Fibroblast of skin of back (primary cell): ENCODE results near the gene MCL1.
"Not testable (repeated sequence)": the region's sequence is repeated elsewhere in the genome, so short reads cannot be mapped to it uniquely, and the experiment has no call there.

ENCODE experiments used
- DNase-seq: peaks from one replicate; pipeline ENCODE4 v3.0.0-alpha.2; 2013

MCL1 gene

DNA sequence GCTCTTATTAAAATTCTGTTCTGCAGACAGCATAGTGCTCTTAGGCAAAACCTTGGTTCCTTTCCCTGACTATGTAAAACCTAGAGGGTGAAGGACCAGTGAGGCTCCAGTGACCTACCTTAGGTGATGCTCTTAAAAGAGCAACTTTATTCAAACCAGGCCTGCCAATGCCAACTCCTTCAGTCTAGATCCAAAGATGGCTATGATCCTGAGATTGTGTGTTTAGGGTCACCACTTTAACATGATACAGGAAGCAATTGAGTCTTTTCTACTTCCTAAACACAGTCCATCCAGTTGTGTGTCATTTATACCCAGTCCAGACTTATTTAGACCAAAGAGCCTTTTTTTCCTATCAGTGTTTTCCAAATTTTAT is 10.8 kb downstream of the MCL1 start:
- no peak for DNase-seq

DNA sequence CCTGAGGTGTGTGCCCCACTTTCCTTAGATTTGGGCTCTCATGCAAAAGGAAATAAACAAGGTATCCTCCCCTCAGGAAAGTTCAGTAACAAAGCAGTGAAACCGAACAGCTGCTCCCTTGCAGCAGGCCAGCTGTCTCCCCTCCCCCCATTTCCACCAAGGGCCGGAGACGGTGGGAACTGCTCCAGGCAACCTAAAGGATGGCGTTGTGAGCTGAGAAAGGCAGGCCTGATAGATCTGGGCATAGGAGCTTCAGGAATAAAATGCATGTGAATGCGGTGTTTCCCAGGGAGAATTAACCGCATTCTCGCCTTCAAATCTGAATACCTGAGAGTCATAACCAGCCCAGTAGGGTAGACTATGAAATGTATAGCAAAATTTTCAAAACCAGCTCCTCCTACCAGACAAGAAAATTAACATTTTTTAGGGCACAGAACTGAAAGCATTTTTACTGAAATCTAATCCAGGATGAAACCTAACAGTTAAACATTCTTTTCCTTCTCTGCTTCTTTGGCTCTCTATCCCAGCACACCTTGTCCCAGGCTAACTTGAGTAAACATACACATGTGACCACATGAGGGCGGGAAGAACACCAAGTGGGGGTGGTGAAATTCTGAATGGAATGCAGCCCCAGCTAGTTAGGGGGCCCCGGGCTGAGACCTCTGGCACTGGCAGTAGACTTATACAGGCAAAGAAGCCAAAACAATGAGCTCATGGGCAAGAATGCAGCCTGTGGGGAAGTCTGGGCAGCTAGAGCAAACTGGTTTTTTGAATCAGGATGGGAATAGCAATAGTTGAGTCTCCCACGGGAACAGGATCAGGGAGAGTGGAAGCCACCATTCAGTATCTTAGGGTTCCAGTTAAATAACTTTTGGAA is 11.5 kb downstream of the MCL1 start:
- DNase-seq: peak; percentile 98

DNA sequence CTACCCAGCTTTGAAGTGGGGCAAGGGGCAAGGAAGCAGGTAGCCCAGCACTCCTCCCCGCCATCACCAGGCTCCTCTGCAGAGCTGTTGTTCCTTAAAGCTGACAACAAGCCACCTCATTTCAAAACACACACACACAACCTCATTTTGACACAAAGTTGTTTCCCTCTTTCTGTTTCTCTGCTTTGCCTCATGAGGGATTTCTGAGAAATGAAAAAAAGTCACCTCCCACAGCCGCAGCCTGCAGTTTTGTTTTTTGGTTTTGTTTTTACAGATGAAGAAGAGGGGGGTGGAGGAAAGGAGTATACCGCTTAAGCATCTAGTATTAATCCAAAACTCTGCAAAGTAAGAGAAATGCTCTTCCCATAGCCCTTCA is 12.1 kb downstream of the MCL1 start:
- DNase-seq: no peak

DNA sequence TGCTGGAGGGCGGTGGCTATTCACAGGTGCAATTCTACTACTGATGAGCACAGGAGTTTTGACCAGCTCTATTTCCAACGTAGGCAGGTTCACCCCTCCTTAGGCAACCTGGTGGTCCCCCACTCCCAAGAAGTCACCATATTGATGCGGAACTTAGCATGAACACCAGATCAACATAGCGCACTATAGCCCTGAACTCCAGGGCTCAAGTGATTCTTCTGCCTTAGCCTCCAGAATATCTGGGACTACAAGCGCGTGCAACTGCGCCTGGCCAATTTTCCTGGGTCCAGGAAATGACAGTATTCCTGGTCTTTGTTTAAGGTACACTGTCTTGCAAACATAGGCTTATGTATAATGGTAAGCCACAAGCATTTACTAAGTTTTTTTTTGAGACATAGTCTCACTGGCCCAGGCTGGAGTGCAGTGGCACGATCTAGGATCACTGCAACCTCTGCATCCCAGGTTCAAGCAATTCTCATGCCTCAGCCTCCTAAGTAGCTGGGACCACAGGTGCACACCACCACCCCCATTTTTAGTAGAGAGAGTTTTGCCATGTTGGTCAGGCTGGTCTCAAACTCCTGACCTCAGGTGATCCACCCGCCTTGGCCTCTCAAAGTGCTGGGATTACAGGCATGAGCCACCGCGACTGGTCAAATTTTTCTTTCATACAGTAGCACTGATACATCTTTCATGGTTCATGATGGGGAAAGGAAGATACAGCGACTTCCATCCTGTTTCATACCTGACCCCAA is 12.6 kb downstream of the MCL1 start:
- DNase-seq: no peak

DNA sequence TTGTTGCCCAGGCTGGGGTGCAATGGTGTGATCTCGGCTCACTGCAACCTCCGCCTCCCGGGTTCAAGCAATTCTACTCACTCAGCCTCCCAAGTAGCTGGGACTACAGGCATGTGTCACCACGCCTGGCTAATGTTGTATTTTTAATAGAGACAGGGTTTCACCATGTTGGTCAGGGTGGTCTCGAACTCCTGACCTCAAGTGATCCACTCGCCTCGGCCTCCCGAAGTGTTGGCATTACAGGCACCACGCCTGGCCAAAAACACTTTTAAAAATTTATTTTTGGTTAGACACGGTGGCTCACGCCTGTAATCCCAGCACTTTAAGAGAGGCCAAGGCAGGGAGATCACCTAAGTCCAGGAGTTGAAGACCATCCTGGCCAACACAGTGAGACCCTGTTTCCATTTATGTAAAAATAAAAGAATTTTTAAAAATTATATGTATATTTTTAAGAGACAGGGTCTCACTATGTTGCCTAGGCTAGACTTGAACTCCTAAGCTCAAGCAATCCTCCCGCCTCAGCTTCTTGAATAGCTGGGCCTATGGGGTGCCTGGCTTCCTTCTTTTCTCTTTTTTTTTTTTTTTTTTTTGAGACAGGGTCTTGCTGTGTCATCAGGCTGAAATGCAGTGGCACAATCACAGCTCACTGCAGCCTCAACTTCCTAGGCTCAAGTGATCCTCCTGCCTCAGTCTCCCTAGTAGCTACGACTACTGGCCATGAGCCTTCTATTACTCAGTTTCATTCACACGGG is 14.0 kb downstream of the MCL1 start:
- DNase-seq: not testable (repeated sequence)

DNA sequence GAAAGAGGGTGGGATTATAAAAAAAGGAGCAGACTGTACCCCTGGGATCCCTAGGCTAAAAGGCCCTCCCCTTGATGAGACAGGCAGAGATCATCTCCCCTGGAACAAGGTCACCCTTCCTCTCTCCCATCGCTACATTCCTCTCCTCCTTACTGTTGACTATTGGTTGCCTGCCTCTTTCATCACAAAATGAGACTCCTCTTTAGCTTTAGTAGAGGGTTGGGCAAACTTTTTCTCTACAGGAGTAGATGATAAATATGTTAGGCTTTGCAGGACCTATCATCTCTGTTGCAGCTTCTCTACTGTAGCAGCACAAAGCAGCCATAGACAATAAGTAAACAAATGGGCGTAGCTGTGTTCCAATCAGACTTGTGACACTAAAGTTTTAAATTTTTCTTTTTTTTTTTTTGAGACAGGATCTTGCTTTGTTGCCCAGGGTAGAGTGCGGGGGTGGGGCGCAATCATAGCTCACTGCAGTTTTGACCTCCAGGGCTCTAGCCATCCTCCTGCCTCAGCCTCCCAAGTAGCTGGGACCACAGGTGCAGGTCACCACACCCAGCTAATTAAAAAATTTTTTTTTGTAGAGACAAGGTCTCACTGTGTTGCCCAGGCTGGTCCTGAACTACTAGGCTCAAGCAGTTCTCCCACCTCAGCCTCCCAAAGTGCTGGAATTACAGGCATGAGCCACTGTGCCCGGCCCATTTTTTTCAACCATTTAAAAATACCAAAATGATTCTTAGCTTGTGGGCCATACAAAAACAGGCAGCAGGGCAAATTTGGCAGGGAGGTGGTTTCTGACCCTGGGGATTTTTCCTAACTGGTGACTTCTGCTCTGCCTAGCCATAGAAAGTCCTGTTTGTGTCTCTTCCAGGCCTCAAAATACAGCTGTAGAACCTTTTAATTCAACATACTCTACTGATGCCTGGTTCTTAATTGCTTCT is 15.1 kb downstream of the MCL1 start:
- peak; percentile 59 for DNase-seq

DNA sequence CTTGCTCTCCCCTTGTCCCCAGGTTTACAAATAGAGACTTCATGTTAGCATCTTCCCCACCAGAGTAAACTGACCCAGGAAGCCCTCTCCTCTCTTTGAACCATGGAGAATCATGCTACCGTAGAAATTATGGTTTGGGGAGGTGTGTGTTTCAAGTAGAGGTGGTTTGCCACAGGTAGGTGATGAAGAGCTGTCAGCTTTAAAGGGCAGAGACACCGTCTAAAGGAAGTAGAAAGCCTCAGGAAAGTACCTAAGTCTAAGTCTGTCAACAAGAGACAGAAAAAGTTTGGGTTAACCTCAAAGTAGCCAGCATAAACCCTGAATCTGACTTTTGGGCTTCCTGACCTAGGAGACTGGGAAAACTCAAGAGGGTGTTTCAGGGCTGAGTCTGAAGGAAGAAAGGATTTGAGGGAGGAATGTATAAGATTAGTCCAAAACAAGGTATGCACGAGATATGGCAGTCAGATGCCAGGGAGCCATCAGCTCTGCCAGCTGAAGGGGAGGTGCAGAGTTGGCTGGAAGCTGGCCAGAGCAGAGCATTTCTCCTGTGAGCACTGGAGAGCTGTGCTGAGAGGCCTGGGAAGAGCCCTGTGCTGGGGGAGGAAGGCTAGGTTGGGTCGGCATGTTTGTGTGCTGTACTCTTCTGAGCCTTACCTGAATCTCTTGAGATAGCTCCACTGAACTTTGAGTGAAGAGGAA is 15.9 kb downstream of the MCL1 start:
- DNase-seq: no peak

DNA sequence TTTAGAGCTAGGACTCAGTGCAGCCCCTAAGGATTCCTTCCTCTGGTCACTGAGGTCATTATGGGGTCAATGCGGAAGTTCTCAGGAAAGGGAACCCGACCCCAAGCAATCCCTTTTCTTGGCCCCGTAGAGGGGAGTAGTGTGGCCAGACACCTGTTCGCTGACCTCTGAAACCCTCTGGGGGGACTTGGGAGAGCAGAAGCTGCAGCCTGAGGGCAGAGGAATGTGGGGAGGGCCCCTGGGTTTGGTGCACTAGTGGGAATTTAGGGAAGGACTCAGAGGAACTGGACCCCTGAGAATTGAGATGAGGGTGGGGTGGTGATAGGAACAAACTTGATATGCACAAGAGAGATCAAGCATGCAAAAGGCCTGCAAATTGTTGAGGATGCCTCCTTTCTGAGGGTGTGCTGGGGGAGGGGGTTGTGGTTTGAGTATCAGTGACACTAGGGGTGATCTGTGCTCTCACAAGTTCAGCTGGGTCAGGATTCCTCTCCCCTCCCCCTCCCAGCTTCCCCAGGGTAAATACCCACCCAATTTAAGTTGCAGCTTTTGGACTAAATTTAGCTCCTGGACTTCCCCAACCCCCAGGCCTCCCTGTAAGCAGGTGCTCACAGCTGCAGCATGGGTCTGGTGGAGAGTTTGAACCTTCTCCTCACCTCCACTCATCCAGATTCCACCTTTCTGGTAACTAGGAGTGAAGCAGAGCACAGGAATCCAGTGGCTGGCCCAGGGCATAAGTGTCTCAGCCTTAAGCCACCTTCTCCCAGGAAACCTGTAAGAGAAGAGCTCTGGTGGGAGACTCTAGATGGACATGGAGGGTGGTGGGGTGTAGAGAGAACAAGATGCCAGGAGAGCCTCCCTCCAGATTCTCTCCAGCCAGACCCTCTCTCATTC is 16.7 kb downstream of the MCL1 start:
- DNase-seq: no peak

DNA sequence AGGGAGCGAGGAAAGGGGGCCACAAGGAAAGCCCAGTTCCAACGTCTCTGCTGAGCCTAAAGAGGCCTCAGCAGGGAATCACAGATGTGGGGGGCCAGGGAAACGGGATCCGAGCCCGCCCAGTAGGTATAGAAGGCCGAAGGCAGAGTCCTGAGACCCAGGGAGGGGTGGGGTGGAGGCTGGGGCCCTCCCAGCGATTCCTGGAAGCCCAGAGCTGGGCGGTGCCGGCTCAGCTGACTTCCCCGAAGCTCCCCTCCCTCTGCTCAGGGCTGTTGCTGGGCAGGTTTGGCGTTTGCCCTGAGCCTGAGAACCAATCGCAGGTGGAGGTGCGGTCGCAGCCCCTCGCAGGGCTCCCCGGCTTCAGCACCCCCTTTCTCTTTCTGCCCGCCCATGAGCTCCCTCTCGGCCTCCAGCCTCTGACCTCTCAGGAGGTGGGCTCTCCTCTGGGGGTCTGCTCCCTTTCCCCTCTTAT is 17.4 kb downstream of the MCL1 start:
- DNase-seq: peak; percentile 93

DNA sequence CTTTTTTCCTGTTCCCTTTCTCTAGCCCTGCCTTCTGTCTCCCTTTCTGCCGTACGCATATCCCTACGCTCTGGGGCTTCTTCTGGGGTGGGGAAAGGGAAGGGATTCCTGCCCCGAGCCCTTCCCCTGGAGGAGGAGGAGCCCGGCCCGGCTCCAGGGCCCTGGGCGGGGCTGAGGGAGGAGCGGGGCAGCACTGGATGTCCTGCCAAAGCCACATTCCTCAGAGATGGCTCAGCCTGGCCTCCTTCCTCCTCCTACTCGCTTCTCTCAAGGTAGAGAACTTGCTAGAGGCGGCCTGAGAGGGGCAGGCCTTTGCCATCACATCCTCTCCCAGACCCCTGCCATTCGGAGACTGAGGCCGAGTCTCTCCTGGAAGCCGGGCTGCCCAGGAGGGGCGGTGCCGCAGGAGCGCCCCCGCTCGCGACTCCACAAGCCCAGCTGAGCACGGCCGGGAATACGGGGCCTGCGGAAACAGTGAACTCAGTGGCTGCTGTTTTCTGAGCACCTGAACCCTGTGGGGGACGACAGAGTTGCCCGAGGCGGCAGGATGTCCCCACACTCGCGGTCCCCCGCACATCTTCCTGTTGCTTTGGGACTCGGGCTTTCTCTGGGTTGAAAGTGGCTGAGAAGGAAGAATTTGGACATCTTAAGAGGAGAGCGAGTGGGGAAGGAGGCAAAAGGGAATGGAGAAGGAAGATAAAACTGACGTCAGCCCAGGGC is 18.0 kb downstream of the MCL1 start:
- peak; percentile 99 for DNase-seq

DNA sequence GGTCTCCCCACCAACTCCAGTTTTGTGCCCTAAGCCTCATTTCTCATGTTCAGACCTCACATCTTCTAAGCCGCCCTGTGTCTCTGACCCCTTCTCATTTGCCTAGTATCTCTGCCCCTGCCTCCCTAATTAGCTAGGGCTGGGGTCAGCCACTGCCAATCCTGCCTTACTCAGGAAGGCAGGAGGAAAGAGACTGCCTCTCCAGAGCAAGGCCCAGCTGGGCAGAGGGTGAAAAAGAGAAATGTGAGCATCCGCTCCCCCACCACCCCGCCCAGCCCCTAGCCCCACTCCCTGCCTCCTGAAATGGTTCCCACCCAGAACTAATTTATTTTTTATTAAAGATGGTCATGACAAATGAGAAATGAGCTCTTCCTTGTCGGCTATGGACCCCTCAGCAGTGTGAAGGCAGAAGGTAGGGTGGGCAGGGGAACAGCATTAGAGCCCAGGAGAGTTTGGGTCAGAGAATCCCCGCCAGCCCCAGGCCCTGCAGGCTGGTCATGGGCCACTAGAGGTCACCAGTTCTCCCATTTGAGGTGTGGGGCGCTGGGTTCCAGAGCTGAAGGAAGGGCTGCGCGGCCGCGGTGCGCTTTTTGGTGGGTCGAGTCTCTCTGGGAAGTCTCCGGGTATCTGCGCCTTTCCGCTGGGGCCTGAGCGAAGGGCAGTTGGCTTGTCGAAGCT is 18.7 kb downstream of the MCL1 start:
- DNase-seq: no peak

DNA sequence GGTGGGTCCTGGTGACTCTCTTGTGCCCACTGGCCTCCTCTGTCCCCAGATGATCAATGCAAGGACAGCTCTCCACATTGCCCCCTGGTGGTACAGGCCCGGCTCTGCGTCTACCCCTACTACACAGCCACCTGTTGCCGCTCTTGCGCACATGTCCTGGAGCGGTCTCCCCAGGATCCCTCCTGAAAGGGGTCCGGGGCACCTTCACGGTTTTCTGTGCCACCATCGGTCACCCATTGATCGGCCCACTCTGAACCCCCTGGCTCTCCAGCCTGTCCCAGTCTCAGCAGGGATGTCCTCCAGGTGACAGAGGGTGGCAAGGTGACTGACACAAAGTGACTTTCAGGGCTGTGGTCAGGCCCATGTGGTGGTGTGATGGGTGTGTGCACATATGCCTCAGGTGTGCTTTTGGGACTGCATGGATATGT is 19.4 kb downstream of the MCL1 start:
- DNase-seq: peak; percentile 62

DNA sequence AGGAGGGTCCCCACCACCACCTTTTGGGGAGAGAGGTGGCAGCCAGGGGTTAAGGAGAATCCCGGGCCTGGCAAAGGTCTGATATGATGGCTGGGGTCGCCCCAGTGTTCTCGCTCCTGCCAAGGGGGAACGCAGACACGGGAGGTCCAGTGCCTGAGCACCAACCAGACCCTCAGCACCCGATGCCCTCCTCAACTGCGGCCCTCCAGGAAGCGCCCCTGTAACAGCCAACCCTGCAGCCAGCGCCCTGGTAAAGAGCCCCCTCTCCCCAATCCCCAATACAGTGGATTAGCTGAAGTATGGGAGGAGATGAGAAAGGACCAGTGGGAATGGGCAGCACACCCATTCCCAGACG is 19.8 kb downstream of the MCL1 start:
- no peak for DNase-seq

DNA sequence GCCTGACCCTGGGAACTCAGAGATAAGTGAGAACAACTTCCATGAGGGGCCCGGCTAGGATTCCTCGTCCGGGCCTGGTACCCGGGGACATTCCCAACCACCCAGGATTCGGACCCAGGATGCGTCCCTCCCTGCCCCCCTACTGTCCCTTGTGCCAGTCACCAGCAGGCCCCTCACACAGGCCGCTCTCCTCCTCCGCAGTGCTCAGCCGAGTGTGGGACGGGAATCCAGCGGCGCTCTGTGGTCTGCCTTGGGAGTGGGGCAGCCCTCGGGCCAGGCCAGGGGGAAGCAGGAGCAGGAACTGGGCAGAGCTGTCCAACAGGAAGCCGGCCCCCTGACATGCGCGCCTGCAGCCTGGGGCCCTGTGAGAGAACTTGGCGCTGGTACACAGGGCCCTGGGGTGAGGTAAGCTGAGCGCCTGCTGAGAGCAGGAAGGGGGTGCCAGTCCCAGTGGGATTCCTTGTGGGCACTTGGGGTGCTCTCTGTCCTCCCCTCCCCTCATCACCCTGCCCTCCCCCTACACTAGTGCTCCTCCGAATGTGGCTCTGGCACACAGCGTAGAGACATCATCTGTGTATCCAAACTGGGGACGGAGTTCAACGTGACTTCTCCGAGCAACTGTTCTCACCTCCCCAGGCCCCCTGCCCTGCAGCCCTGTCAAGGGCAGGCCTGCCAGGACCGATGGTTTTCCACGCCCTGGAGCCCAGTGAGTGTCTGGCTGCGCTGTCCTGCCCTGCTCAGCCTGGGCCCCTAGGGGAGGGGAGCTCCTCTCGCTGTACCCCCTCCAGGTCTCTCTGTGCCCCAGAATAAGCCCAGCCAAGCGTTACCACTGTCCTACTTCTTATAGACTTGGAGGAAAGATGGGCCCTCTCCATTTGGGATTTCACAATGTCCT is 20.4 kb downstream of the MCL1 start:
- DNase-seq: no peak

DNA sequence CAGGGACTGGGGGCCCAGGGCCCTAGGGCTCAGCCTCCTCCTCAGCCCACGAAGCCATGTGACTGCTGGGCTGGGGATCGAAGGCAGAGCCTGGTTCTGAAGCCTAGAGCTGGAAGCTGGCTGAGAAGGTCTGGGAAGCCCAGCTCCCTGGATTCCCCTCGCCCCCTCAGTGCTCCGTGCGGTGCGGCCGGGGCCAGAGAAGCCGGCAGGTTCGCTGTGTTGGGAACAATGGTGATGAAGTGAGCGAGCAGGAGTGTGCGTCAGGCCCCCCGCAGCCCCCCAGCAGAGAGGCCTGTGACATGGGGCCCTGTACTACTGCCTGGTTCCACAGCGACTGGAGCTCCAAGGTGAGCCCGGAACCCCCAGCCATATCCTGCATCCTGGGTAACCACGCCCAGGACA is 21.1 kb downstream of the MCL1 start:
- no peak for DNase-seq

DNA sequence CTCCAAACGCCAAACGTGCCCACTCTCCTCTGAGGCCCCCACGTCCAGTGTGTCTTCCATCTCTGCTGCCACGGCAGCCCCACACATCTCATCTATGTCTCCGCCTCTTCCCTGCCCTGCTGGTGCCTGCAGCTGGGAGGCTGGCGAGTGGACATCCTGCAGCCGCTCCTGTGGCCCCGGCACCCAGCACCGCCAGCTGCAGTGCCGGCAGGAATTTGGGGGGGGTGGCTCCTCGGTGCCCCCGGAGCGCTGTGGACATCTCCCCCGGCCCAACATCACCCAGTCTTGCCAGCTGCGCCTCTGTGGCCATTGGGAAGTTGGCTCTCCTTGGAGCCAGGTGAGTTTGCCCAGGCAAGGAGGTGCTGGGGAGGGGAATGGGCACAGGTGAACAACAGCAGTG is 21.6 kb downstream of the MCL1 start:
- DNase-seq: no peak

DNA sequence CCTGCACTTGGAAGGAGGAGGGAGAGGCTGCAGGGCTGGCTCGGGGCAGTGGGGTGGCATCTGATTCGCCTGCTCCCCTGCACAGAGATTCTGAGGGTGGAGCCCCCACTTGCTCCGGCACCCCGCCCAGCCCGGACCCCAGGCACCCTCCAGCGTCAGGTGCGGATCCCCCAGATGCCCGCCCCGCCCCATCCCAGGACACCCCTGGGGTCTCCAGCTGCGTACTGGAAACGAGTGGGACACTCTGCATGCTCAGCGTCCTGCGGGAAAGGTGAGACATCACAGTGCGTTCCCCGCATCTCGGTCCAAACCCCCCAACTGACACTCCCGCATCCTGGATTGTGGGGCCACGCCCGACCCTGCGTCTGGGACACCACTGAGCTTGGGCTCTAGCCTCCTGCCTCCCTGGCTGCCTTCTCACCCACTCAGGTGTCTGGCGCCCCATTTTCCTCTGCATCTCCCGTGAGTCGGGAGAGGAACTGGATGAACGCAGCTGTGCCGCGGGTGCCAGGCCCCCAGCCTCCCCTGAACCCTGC is 22.3 kb downstream of the MCL1 start:
- no peak for DNase-seq
